SK-N-SH (cell line): ENCODE measurements around the gene TMEM240.
"Not testable (repeated sequence)": the region's sequence is repeated elsewhere in the genome, so short reads cannot be mapped to it uniquely, and the experiment has no call there.

Experiments used
- CTCF ChIP-seq: fragments of 200-600 bp; sonication (generic); IDR thresholded peaks from 2 replicates; pipeline ENCODE4 v1.6.1; 2017; ENCODE audit warnings: antibody characterized with exemption, mild to moderate bottlenecking, moderate library complexity
- EP300 ChIP-seq, 2 experiments: IDR thresholded peaks; 2 replicates each; pipeline versions ENCODE4 v1.4.0 to v1.6.1; 2012; ENCODE audit warnings: borderline replicate concordance in 1 of 2, low read depth in 1 of 2, low read length in 1 of 2
- EZH2phosphoT487 ChIP-seq: fragments of 200-600 bp; sonication (generic); IDR thresholded peaks from 2 replicates; pipeline ENCODE4 v1.6.1; 2017; ENCODE audit warnings: low read depth, mixed run types, mild to moderate bottlenecking, antibody characterized with exemption, moderate library complexity, borderline replicate concordance
- JUND ChIP-seq: IDR thresholded peaks from 2 replicates; pipeline ENCODE4 v1.4.0; 2012
- NFIC ChIP-seq: IDR thresholded peaks from 2 replicates; pipeline ENCODE4 v1.4.0; 2012; ENCODE audit warnings: borderline replicate concordance
- POLR2AphosphoS5 ChIP-seq: IDR thresholded peaks from 2 replicates; pipeline ENCODE4 v1.6.1; 2012; ENCODE audit warnings: low read depth, low read length
- RCOR1 ChIP-seq: fragments of 150-350 bp; IDR thresholded peaks from 2 replicates; pipeline ENCODE4 v1.6.1; 2017; ENCODE audit warnings: antibody characterized with exemption, low read length
- SMC3 ChIP-seq: IDR thresholded peaks from 2 replicates; pipeline ENCODE4 v1.6.1; 2012; ENCODE audit warnings: low read depth, low read length, improper control_type of control experiment
- YY1 ChIP-seq: IDR thresholded peaks from 2 replicates; pipeline ENCODE4 v1.4.0; 2012; ENCODE audit warnings: low read depth, mild to moderate bottlenecking
- TF ChIP-seq, protein P1 (sequence below): IDR thresholded peaks from 2 replicates; pipeline ENCODE4; 2012

- TF ChIP-seq CTCF; NFIC; EP300 (IDR thresholded peaks at IDR 0.05; ENCODE audit: borderline replicate concordance in 1 of 2, low read depth in 1 of 2, low read length in 1 of 2); EZH2phosphoT487; JUND; YY1; POLR2AphosphoS5; SMC3; RCOR1: not testable (repeated sequence)
- TF ChIP-seq, protein P1, sequence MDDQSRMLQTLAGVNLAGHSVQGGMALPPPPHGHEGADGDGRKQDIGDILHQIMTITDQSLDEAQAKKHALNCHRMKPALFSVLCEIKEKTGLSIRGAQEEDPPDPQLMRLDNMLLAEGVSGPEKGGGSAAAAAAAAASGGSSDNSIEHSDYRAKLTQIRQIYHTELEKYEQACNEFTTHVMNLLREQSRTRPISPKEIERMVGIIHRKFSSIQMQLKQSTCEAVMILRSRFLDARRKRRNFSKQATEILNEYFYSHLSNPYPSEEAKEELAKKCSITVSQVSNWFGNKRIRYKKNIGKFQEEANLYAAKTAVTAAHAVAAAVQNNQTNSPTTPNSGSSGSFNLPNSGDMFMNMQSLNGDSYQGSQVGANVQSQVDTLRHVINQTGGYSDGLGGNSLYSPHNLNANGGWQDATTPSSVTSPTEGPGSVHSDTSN = not testable (repeated sequence)
Measured at GRCh38 chr1:1513675-1514074, 26.7 kb downstream of the TMEM240 start.
